Measurements from ENCODE around the gene OCA2.

The OCA2 gene

GRCh38 chr15:27933562-27933961, 165.6 kb downstream of the OCA2 start:
- DNase-seq = no peak
- no peak overlapping the region for H3K23ac ChIP-seq (ENCODE audit: low read length in 2 of 2)
- H3K36me3 ChIP-seq (ENCODE audit: control insufficient read depth in 1 of 2, insufficient read depth in 2 of 2, low read depth in 1 of 2, low read length in 2 of 2) = no peaks in the 10 kb centered on the region
- no peaks in the 10 kb centered on the region for H3K79me1 ChIP-seq (replicated peaks; ENCODE audit: low read length, poor library complexity, severe bottlenecking)
- no peak overlapping the region for H3K4me2 ChIP-seq (ENCODE audit: low read length, poor library complexity, severe bottlenecking)
- no peak overlapping the region for H2AFZ ChIP-seq (ENCODE audit: low read depth, low read length)
- H2BK12ac ChIP-seq (ENCODE audit: low read length in 2 of 2) = no peak overlapping the region
- H3K14ac ChIP-seq (ENCODE audit: low read length in 2 of 2) = no peak overlapping the region
- no peak overlapping the region for H2BK15ac ChIP-seq (ENCODE audit: low read depth, poor library complexity, severe bottlenecking)
- H3K9ac ChIP-seq (ENCODE audit: low read length) = no peak overlapping the region
- no peaks in the 10 kb centered on the region for H3K4me1 ChIP-seq (ENCODE audit: control insufficient read depth, insufficient read depth, low read depth, low read length)
- H3K27me3 ChIP-seq (ENCODE audit: control insufficient read depth in 1 of 2, insufficient read depth in 1 of 2, low read length in 2 of 2) = no peaks in the 10 kb centered on the region
- peaks cover 44% of the 10 kb centered on the region for H3K9me3 ChIP-seq (ENCODE audit: control insufficient read depth, low read length)
- no peak overlapping the region for H2BK5ac ChIP-seq (ENCODE audit: low read depth, low read length, poor library complexity, severe bottlenecking)
- no peak overlapping the region for H3K4ac ChIP-seq (ENCODE audit: low read depth in 1 of 2, low read length in 2 of 2)
- H4K8ac ChIP-seq (ENCODE audit: low read length) = no peak overlapping the region
- 87% methylated on average over 6 of the region's 6 CpGs for WGBS
- H2AK5ac ChIP-seq (ENCODE audit: low read length, severe bottlenecking) = no peak overlapping the region
- no peak overlapping the region for H3K27ac ChIP-seq (ENCODE audit: low read length, poor library complexity, severe bottlenecking)
- H2BK120ac ChIP-seq (ENCODE audit: low read depth, low read length) = no peak overlapping the region
- H4K91ac ChIP-seq (ENCODE audit: low read length) = no peak overlapping the region
- H3K18ac ChIP-seq (ENCODE audit: low read depth in 1 of 2, low read length in 2 of 2) = no peak overlapping the region
- H3K4me3 ChIP-seq (ENCODE audit: insufficient read depth in 1 of 2, low read depth in 1 of 2, low read length in 2 of 2) = no peak overlapping the region

- Histone ChIP-seq H3K4me2 (ENCODE audit: low read length, poor library complexity, severe bottlenecking) (no peak overlapping the region), H2BK5ac (ENCODE audit: low read depth, low read length, poor library complexity, severe bottlenecking) (no peak overlapping the region), H3K14ac (ENCODE audit: low read length in 2 of 2) (no peak overlapping the region), H3K23ac (ENCODE audit: low read length in 2 of 2) (no peak overlapping the region), H2BK12ac (ENCODE audit: low read length in 2 of 2) (no peak overlapping the region), H4K91ac (ENCODE audit: low read length) (no peak overlapping the region), H3K27me3 (ENCODE audit: control insufficient read depth in 1 of 2, insufficient read depth in 1 of 2, low read length in 2 of 2) (no peaks in the 10 kb centered on the region), H3K9me3 (ENCODE audit: control insufficient read depth, low read length) (peaks cover 43% of the 10 kb centered on the region), H3K36me3 (ENCODE audit: control insufficient read depth in 1 of 2, insufficient read depth in 2 of 2, low read depth in 1 of 2, low read length in 2 of 2) (no peaks in the 10 kb centered on the region), H3K4ac (ENCODE audit: low read depth in 1 of 2, low read length in 2 of 2) (no peak overlapping the region), H3K27ac (ENCODE audit: low read length, poor library complexity, severe bottlenecking) (no peak overlapping the region), H3K4me1 (ENCODE audit: control insufficient read depth, insufficient read depth, low read depth, low read length) (no peaks in the 10 kb centered on the region), H3K9ac (ENCODE audit: low read length) (no peak overlapping the region), H2BK15ac (ENCODE audit: low read depth, poor library complexity, severe bottlenecking) (no peak overlapping the region), H3K4me3 (ENCODE audit: insufficient read depth in 1 of 2, low read depth in 1 of 2, low read length in 2 of 2) (no peak overlapping the region), H2AFZ (ENCODE audit: low read depth, low read length) (no peak overlapping the region), H3K18ac (ENCODE audit: low read depth in 1 of 2, low read length in 2 of 2) (no peak overlapping the region), H2AK5ac (ENCODE audit: low read length, severe bottlenecking) (no peak overlapping the region), H2BK120ac (ENCODE audit: low read depth, low read length) (no peak overlapping the region), H4K8ac (ENCODE audit: low read length) (no peak overlapping the region), H3K79me1 (replicated peaks; ENCODE audit: low read length, poor library complexity, severe bottlenecking) (no peaks in the 10 kb centered on the region)
- DNase-seq = no peak
- 60% methylated on average over 1 of the region's 3 CpGs for WGBS
Measured at GRCh38 chr15:27932600-27932999, 166.5 kb downstream of the OCA2 start.

GRCh38 chr15:27928386-27928785, 170.7 kb downstream of the OCA2 start:
- no peak overlapping the region for H3K4me3 ChIP-seq (ENCODE audit: insufficient read depth in 1 of 2, low read depth in 1 of 2, low read length in 2 of 2)
- no peak overlapping the region for H3K27ac ChIP-seq (ENCODE audit: low read length, poor library complexity, severe bottlenecking)
- no peak overlapping the region for H3K9ac ChIP-seq (ENCODE audit: low read length)
- 63% methylated on average over 1 of the region's 1 CpG for WGBS
- no peak overlapping the region for H2AFZ ChIP-seq (ENCODE audit: low read depth, low read length)
- H3K18ac ChIP-seq (ENCODE audit: low read depth in 1 of 2, low read length in 2 of 2) = no peak overlapping the region
- H3K4me2 ChIP-seq (ENCODE audit: low read length, poor library complexity, severe bottlenecking) = no peak overlapping the region
- DNase-seq = no peak
- H3K4ac ChIP-seq (ENCODE audit: low read depth in 1 of 2, low read length in 2 of 2) = no peak overlapping the region
- no peak overlapping the region for H2BK15ac ChIP-seq (ENCODE audit: low read depth, poor library complexity, severe bottlenecking)
- H2BK5ac ChIP-seq (ENCODE audit: low read depth, low read length, poor library complexity, severe bottlenecking) = no peak overlapping the region
- no peak overlapping the region for H2AK5ac ChIP-seq (ENCODE audit: low read length, severe bottlenecking)
- no peak overlapping the region for H2BK12ac ChIP-seq (ENCODE audit: low read length in 2 of 2)
- H3K79me1 ChIP-seq (replicated peaks; ENCODE audit: low read length, poor library complexity, severe bottlenecking) = no peaks in the 10 kb centered on the region
- H3K14ac ChIP-seq (ENCODE audit: low read length in 2 of 2) = no peak overlapping the region
- no peak overlapping the region for H4K8ac ChIP-seq (ENCODE audit: low read length)
- no peaks in the 10 kb centered on the region for H3K4me1 ChIP-seq (ENCODE audit: control insufficient read depth, insufficient read depth, low read depth, low read length)
- no peak overlapping the region for H3K23ac ChIP-seq (ENCODE audit: low read length in 2 of 2)
- no peak overlapping the region for H2BK120ac ChIP-seq (ENCODE audit: low read depth, low read length)
- H3K27me3 ChIP-seq (ENCODE audit: control insufficient read depth in 1 of 2, insufficient read depth in 1 of 2, low read length in 2 of 2) = no peaks in the 10 kb centered on the region
- H3K9me3 ChIP-seq (ENCODE audit: control insufficient read depth, low read length) = peaks cover 23% of the 10 kb centered on the region
- H3K36me3 ChIP-seq (ENCODE audit: control insufficient read depth in 1 of 2, insufficient read depth in 2 of 2, low read depth in 1 of 2, low read length in 2 of 2) = no peaks in the 10 kb centered on the region
- no peak overlapping the region for H4K91ac ChIP-seq (ENCODE audit: low read length)

DNA sequence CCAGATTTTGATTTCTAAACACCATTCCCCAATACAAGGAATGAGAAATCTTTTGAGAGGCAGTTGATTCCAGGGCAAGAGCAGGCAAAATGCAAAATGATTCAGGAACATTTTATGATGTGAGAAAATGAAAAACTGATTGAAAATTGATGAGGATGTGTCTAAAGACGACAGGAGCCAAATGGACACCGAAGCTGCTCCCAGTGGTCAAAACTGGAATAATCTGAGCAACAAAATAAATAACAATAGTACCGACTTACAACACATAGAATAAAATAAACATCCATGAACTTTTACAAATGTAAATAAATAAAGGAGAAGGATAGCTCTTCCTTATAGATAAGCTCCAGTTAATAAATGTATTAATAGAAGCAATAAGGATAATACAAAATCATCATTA, 186.8 kb downstream of the OCA2 start:
- no peak overlapping the region for H3K4me3 ChIP-seq (ENCODE audit: insufficient read depth in 1 of 2, low read depth in 1 of 2, low read length in 2 of 2)
- no peaks in the 10 kb centered on the region for H3K36me3 ChIP-seq (ENCODE audit: control insufficient read depth in 1 of 2, insufficient read depth in 2 of 2, low read depth in 1 of 2, low read length in 2 of 2)
- no peak overlapping the region for H3K9ac ChIP-seq (ENCODE audit: low read length)
- H3K18ac ChIP-seq (ENCODE audit: low read depth in 1 of 2, low read length in 2 of 2) = no peak overlapping the region
- no peak overlapping the region for H4K8ac ChIP-seq (ENCODE audit: low read length)
- H4K91ac ChIP-seq (ENCODE audit: low read length) = no peak overlapping the region
- peaks cover 54% of the 10 kb centered on the region for H3K9me3 ChIP-seq (ENCODE audit: control insufficient read depth, low read length)
- no peak for DNase-seq
- no peak overlapping the region for H2BK12ac ChIP-seq (ENCODE audit: low read length in 2 of 2)
- no peak overlapping the region for H3K4me2 ChIP-seq (ENCODE audit: low read length, poor library complexity, severe bottlenecking)
- H3K4ac ChIP-seq (ENCODE audit: low read depth in 1 of 2, low read length in 2 of 2) = no peak overlapping the region
- no peak overlapping the region for H2AFZ ChIP-seq (ENCODE audit: low read depth, low read length)
- H3K4me1 ChIP-seq (ENCODE audit: control insufficient read depth, insufficient read depth, low read depth, low read length) = no peaks in the 10 kb centered on the region
- no peak overlapping the region for H2BK120ac ChIP-seq (ENCODE audit: low read depth, low read length)
- 40% methylated on average over 1 of the region's 3 CpGs for WGBS
- H3K27me3 ChIP-seq (ENCODE audit: control insufficient read depth in 1 of 2, insufficient read depth in 1 of 2, low read length in 2 of 2) = no peaks in the 10 kb centered on the region
- no peak overlapping the region for H3K27ac ChIP-seq (ENCODE audit: low read length, poor library complexity, severe bottlenecking)
- H2BK5ac ChIP-seq (ENCODE audit: low read depth, low read length, poor library complexity, severe bottlenecking) = no peak overlapping the region
- H2BK15ac ChIP-seq (ENCODE audit: low read depth, poor library complexity, severe bottlenecking) = no peak overlapping the region
- H2AK5ac ChIP-seq (ENCODE audit: low read length, severe bottlenecking) = no peak overlapping the region
- no peaks in the 10 kb centered on the region for H3K79me1 ChIP-seq (replicated peaks; ENCODE audit: low read length, poor library complexity, severe bottlenecking)
- H3K23ac ChIP-seq (ENCODE audit: low read length in 2 of 2) = no peak overlapping the region
- no peak overlapping the region for H3K14ac ChIP-seq (ENCODE audit: low read length in 2 of 2)
